K562 (cell line): ENCODE data around the gene OR52E2. TPM values are rescaled to one million over a fixed set of nuclear protein-coding genes. Genes with fewer than 3 reads are reported as not detected.
A peak's percentile ranks its signal among the peaks of the same experiment; 100 is the strongest.

ENCODE experiments used
- ATAC-seq: fragments of 200-7000 bp; cut with Tn5 transposase; 3 replicates; pipeline ENCODE4 v1.9.1; 2020; ENCODE audit warnings: moderate library complexity
- BruUV-seq: library from RNA; stranded (reverse); fragments of 400-500 nt; replicated peaks from 2 replicates; lab custom pipeline; 2021; lab: Mats Ljungman, UMichigan
- CTCF ChIA-PET: fragments of 300-600 bp; formaldehyde crosslinking; extraction: SDS; loops from one replicate; lab custom pipeline; 2021; ENCODE audit warnings: low intra/inter-chr PET ratio; lab: Yijun Ruan, JAX
- POLR2A ChIA-PET: fragments of 300-600, 350-650 bp; sonication (Branson Sonifier 250); formaldehyde crosslinking; extraction: SDS; loops from one replicate; lab custom pipeline; 2021; ENCODE audit warnings: antibody characterized with exemption, inconsistent platforms; lab: Yijun Ruan, JAX
- DNase-seq, 4 experiments: peaks; one replicate each; pipeline versions ENCODE4 v3.0.0 to v3.0.0-alpha.2; 2011 to 2018; ENCODE audit warnings: low spot score in 3 of 4, mixed read lengths in 3 of 4; ENCODE audit errors: extremely low read depth in 1 of 4
- FAIRE-seq: peaks from 2 replicates; lab custom pipeline; 2011; peaks lifted over from hg19 to GRCh38; lab: Jason Lieb, UNC
- H2AFZ ChIP-seq: 2 replicates; pipeline ENCODE4 v1.6.0; 2011; ENCODE audit warnings: low read depth, low read length, control low read depth, inconsistent platforms
- H3K27ac ChIP-seq: fragments of 200-600 bp; 3 replicates; pipeline ENCODE4 v1.8.0; 2011; ENCODE audit warnings: low read depth, mild to moderate bottlenecking, control low read depth, inconsistent platforms, low read length, moderate library complexity, mixed read lengths; ENCODE audit errors: extremely low read depth
- H3K27me3 ChIP-seq, 2 experiments: fragments of 300-600 bp in 1 of 2; 2 replicates in 1 of 2; 3 replicates in 1 of 2; pipeline versions ENCODE4 v1.6.0 to v1.8.0; 2011; ENCODE audit warnings: inconsistent platforms in 2 of 2, low read length in 2 of 2, mild to moderate bottlenecking in 1 of 2, mixed read lengths in 1 of 2, moderate library complexity in 1 of 2; ENCODE audit not compliant: control insufficient read depth in 2 of 2, insufficient read depth in 2 of 2
- H3K36me3 ChIP-seq: fragments of 300-600 bp; 3 replicates; pipeline ENCODE4 v1.8.0; 2011; ENCODE audit warnings: mild to moderate bottlenecking, low read length, inconsistent platforms; ENCODE audit not compliant: control insufficient read depth, insufficient read depth
- H3K4me1 ChIP-seq, 2 experiments: fragments of 200-600 bp in 1 of 2; replicated peaks in 1 of 2; 2 replicates in 1 of 2; 3 replicates in 1 of 2; pipeline versions ENCODE4 v1.5.1 to v1.8.0; 2011; ENCODE audit warnings: inconsistent platforms in 2 of 2, low read length in 2 of 2, mild to moderate bottlenecking in 1 of 2, mixed read lengths in 1 of 2, moderate library complexity in 1 of 2; ENCODE audit not compliant: control insufficient read depth in 2 of 2, insufficient read depth in 2 of 2
- H3K4me2 ChIP-seq: 2 replicates; pipeline ENCODE4 v1.6.1; 2011; ENCODE audit warnings: low read length, control low read depth, inconsistent platforms, mixed read lengths; ENCODE audit not compliant: insufficient read depth
- H3K4me3 ChIP-seq: fragments of 200-600 bp; sonication (generic), shearing (Covaris generic); 2 replicates; pipeline ENCODE4 v1.5.1; 2016; ENCODE audit warnings: control low read depth, inconsistent platforms
- H3K79me2 ChIP-seq: fragments of 200-600 bp; 3 replicates; pipeline ENCODE4 v1.8.0; 2011; ENCODE audit warnings: low read length, inconsistent platforms; ENCODE audit not compliant: control insufficient read depth, insufficient read depth
- H3K9ac ChIP-seq, 2 experiments: 2 replicates each; pipeline versions ENCODE4 v1.6.0 to v1.6.1; 2011; ENCODE audit warnings: low read depth in 2 of 2, low read length in 2 of 2, control low read depth in 1 of 2, inconsistent platforms in 1 of 2, mild to moderate bottlenecking in 1 of 2, mixed read lengths in 1 of 2; ENCODE audit not compliant: insufficient read depth in 1 of 2
- H3K9me1 ChIP-seq: one replicate; pipeline ENCODE4 v1.6.0; 2011; ENCODE audit warnings: inconsistent platforms, mild to moderate bottlenecking, low read length, moderate library complexity; ENCODE audit not compliant: control insufficient read depth, insufficient read depth
- H3K9me3 ChIP-seq: replicated peaks from 2 replicates; pipeline ENCODE4 v1.5.1; 2011; ENCODE audit warnings: low read depth, low read length, inconsistent platforms; ENCODE audit not compliant: control insufficient read depth, insufficient read depth
- H4K20me1 ChIP-seq: replicated peaks from 2 replicates; pipeline ENCODE4 v1.6.1; 2011; ENCODE audit warnings: low read length, inconsistent platforms, mixed read lengths; ENCODE audit not compliant: control insufficient read depth, insufficient read depth
- CC2D1A ChIP-seq: fragments of 450-650 bp; IDR thresholded peaks from 2 replicates; pipeline ENCODE4 v1.6.1; 2017; ENCODE audit warnings: mild to moderate bottlenecking
- CEBPB ChIP-seq: fragments of 450-650 bp; IDR thresholded peaks from 2 replicates; pipeline ENCODE4 v1.6.1; 2016; ENCODE audit warnings: missing genetic modification characterization, missing compliant biosample characterization
- CEBPG ChIP-seq, 3 experiments: fragments of 200-800 bp in 1 of 3; sonication (Bioruptor generic) in 1 of 3; sonication (generic) in 1 of 3; formaldehyde crosslinking in 1 of 3; IDR thresholded peaks in 2 of 3; conservative IDR thresholded peaks in 1 of 3; 2 replicates each; pipeline versions ENCODE4 v1.6.1 to v1.8.0; 2016 to 2022; ENCODE audit warnings: missing compliant biosample characterization in 2 of 3, missing genetic modification characterization in 2 of 3, mild to moderate bottlenecking in 1 of 3, missing genetic modification reagents in 1 of 3
- CHAMP1 ChIP-seq: fragments of 450-650 bp; IDR thresholded peaks from 2 replicates; pipeline ENCODE4 v1.6.1; 2016; ENCODE audit warnings: mild to moderate bottlenecking
- CHD1 ChIP-seq: fragments of 200-600 bp; sonication (generic); IDR thresholded peaks from one replicate; pipeline ENCODE4 v1.6.1; 2012; ENCODE audit warnings: mild to moderate bottlenecking, moderate library complexity, low read length, inconsistent platforms
- EHMT2 ChIP-seq: fragments of 450-650 bp; IDR thresholded peaks from 2 replicates; pipeline ENCODE4 v1.6.1; 2018; ENCODE audit warnings: antibody characterized with exemption
- FOXO4 ChIP-seq: fragments of 450-650 bp; formaldehyde crosslinking; IDR thresholded peaks from 2 replicates; pipeline ENCODE4 v1.4.0; 2020; ENCODE audit warnings: mild to moderate bottlenecking, moderate library complexity
- FUS ChIP-seq: fragments of 200-400 bp; formaldehyde crosslinking; optimal IDR thresholded peaks from 2 replicates; pipeline ENCODE3; 2017; ENCODE audit warnings: low read depth, low read length
- GTF2B ChIP-seq: IDR thresholded peaks from 2 replicates; pipeline ENCODE4 v1.6.1; 2011; ENCODE audit not compliant: insufficient read length; ENCODE audit errors: extremely low read depth
- MAX ChIP-seq: sonication (generic); formaldehyde crosslinking; IDR thresholded peaks from 2 replicates; pipeline ENCODE4 v1.9.0; 2022; ENCODE audit warnings: mild to moderate bottlenecking, missing genetic modification reagents
- RBBP5 ChIP-seq: fragments of 200-600 bp; sonication (generic); IDR thresholded peaks from 2 replicates; pipeline ENCODE4 v1.6.1; 2012; ENCODE audit warnings: borderline replicate concordance, mild to moderate bottlenecking, low read length, control low read depth, inconsistent platforms; ENCODE audit not compliant: insufficient read depth, poor library complexity, severe bottlenecking
- SMAD3 ChIP-seq: fragments of 450-650 bp; formaldehyde crosslinking; conservative IDR thresholded peaks from 2 replicates; pipeline ENCODE4 v1.4.0; 2020; ENCODE audit warnings: mild to moderate bottlenecking
- SUPT5H ChIP-seq: fragments of 450-650 bp; IDR thresholded peaks from 2 replicates; pipeline ENCODE4 v1.6.1; 2016
- ZNF280A ChIP-seq: fragments of 450-650 bp; IDR thresholded peaks from 2 replicates; pipeline ENCODE4 v1.6.1; 2018; ENCODE audit warnings: mild to moderate bottlenecking, low read depth; ENCODE audit not compliant: partially characterized antibody
- WGBS: fragments of 100-300 bp; shearing (Covaris generic); methylation state at CpG from one replicate; pipeline ENCODE4 v1.1.6; 2016; ENCODE audit warnings: low coverage, mixed read lengths; ENCODE audit not compliant: insufficient coverage; ENCODE audit errors: missing lambda C conversion rate; 5-methylcytosine and 5-hydroxymethylcytosine counted together
- in situ Hi-C: fragments of 300-500 bp; cut with MboI; formaldehyde crosslinking; loops from 4 replicates; pipeline ENCODE4 v1.15.0; 2018; ENCODE audit warnings: inconsistent platforms, mixed read lengths
- intact Hi-C: fragments of 100-400 bp; cut with micrococcal nuclease; formaldehyde crosslinking; loops from 2 replicates; pipeline ENCODE4 v1.14.2; 2022
- polyA plus RNA-seq, 8 experiments: library from polyadenylated mRNA; depleted of rRNA in 4 of 8; stranded (reverse) in 5 of 8; unstranded in 3 of 8; fragments of >200 nt; fragmentation: Nextera tagmentation in 2 of 8; fragmentation: Illumina TruSeq in 1 of 8; extraction: Ambion mirVana in 2 of 8; extraction: Trizol in 1 of 8; gene quantifications; 2 replicates each; pipeline versions ENCODE4 v1.2.1 to v1.2.3, GENCODE V29; 2011 to 2014; ENCODE audit warnings: inconsistent platforms in 1 of 8, missing spikeins in 1 of 8
- total RNA-seq, 7 experiments: library from RNA; depleted of rRNA in 6 of 7; stranded (reverse); fragments of >200 nt in 6 of 7; fragmentation: Illumina TruSeq in 2 of 7; extraction: Trizol in 2 of 7; gene quantifications; 2 replicates each; pipeline versions ENCODE4 v1.2.1 to v1.2.3, GENCODE V29; 2011 to 2021; ENCODE audit warnings: low replicate concordance in 1 of 7

OR52E2 gene
- total and polyA plus RNA-seq, 9 of the 15 experiments (the other 6 are each of a cell fraction or from before 2014, with no cell fraction given), result not detected

GRCh38 chr11:5046754-5047330, 12.6 kb downstream of the OR52E2 start:
- FAIRE-seq, result no peak
- CTCF ChIA-PET, result interaction anchor here (0.6 kb wide), 1 partner anchor 416 kb away, joined by 4 read pairs; no protein-coding TSS in a partner anchor
- H3K4me2 ChIP-seq, result no peak overlapping the region; the same call in 1 of the 2 replicates
- intact Hi-C loops (no loop called here), in situ Hi-C loops (no loop called here)
- POLR2A ChIA-PET, result no interaction called here
- 1% methylated on average over 15 of the region's 15 CpGs for WGBS
- BruUV-seq, result no TSS peak
- no peaks in the 10 kb centered on the region for H3K36me3 ChIP-seq
- H3K4me1 ChIP-seq, result no peaks in the 10 kb centered on the region
- H3K9me1 ChIP-seq, result no peaks in the 10 kb centered on the region
- no peaks in the 10 kb centered on the region for H3K9me3 ChIP-seq
- no peak overlapping the region for H3K9ac ChIP-seq
- TF ChIP-seq MAX (no peak), CHAMP1 (no peak), FUS (no peak), SMAD3 (no peak), ZNF280A (no peak), CEBPB (peak; percentile 67), GTF2B (no peak), FOXO4 (CRISPR knock-in tag) (no peak), EHMT2 (no peak), RBBP5 (no peak), CHD1 (no peak), SUPT5H (no peak), CEBPG (CRISPR knock-in tag; IDR thresholded peaks at IDR 0.05) (peak; percentile 14; the same call in 1 of the 2 replicates), CEBPG (tag; conservative IDR thresholded peaks at IDR 0.05 in 1 of 2, IDR thresholded peaks at IDR 0.05 in 1 of 2) (0 out of 4 replicates have a peak, but pooled peaks of 1 of the 2 experiments have one; percentile 16), CC2D1A (no peak)
- TF ChIP-seq, all 486 proteins: peak for 2
- H3K27me3 ChIP-seq, result peaks cover 0 to 4% of the 10 kb centered on the region in 2 experiments; a peak in 3 of 5 replicates
- H3K79me2 ChIP-seq, result no peaks in the 10 kb centered on the region
- no peak overlapping the region; the same call in 1 of the 2 replicates for H2AFZ ChIP-seq
- DNase-seq, result no peak
- no peaks in the 10 kb centered on the region for H4K20me1 ChIP-seq
- no peak overlapping the region for H3K4me3 ChIP-seq
- no peak overlapping the region for H3K27ac ChIP-seq
- ATAC-seq, result no peak
